Suppressor macrophage (primary cell): ENCODE measurements around the gene LIN54.
"Not testable (repeated sequence)": the region's sequence is repeated elsewhere in the genome, so short reads cannot be mapped to it uniquely, and the experiment has no call there.

Experiments
- DNase-seq, 4 experiments: peaks; one replicate each; pipeline ENCODE4 v3.0.0-alpha.2; 2020 to 2022

Gene LIN54

DNA sequence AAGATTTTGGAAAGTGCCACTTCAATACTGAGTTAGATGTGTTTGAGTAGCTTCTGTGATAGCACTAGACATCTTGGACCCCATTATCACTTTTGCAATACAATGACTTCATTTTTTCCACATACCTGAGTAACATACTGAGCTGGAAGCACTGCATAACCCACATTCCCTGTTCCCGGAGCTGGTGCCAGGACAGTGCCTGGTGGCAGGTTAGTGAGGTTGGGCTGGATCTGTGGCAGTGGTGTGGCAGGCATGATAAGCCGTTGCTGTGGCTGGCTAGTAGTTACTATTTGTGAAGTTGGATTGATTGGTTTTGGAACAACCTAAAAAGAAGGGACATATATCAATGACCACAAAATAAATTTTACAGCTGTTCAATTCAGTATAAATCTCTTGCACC, 71.2 kb downstream of the LIN54 start:
- DNase-seq = no peak

DNA sequence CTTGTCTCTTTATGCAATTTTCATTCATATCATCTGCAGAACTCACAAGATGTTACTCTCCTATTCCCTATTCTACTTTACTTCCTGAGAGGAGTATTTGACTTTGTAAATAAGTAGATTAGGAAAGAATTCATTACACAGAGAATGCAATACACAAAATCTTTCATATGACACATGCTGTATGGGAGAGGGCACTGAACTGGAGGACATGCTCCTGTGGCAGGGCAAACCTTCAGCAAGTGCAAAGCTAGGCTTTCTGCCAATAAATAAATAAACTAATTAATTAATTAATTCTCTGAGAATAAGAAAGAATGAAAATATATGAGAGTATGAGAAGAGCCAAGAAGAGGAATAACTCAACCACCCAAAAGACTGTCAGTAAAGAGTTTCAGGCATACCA, 76.2 kb downstream of the LIN54 start:
- no peak for DNase-seq

DNA sequence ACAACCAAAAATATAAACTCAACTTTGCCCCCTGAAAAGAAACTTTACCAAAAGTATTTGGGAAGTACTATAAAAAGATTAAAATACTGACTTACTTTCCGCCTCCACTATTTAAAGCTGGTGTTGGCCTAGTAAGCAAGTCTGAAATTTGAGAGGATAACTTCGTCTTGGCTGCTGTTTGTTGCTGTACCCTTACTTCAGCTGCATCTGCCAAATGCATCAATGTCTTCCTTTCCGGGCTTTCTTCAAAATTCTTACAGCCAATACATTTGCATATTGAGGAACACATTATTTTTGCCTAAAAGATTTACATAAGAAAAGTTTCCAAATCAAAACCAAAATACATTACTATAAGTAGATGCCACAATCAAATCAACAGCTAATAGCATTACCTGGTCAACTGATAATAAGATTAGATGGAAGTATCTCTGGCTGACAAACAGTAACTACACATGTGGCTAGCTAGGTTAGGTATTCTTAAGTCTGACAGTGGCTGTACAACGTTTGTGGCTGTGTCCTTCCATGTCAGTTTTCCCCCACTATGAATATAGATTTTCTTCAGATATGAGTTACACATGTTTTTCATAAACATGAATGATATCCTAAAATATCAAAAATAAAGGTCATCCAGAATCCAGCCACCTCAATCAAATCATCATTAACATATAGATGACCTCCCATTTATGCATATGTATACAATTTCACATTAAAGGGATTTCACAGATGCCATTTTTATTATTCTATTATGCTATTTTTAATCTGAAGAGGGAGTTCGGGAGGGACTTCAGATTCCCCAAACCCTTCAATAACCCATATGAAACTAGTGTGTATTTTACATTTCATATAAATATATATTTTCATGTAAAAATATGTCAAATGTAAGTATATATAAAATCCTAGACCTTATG, 79.5 kb downstream of the LIN54 start:
- DNase-seq = no peak

GRCh38 chr4:82921795-82922194, 88.8 kb downstream of the LIN54 start:
- DNase-seq = peak in 1 of 4 experiments; percentile 3

DNA sequence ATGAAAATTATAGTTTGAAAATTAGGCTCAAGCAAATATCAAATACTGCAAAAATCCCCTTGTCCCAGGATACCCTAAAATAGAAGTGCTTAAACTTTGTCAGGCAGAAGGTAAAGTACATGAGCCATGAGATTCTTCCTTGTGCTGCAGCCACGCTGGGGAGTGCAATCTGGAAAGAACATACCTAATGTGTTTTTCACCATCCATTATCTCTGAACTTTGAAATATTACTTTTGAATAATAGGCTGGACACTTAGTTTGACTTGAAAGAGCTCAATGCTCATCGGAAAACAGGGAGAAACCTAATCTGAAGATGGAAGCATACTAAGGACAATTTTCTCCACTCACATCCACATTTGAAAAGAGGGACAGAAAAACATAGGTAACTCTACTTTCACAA, 91.2 kb downstream of the LIN54 start:
- no peak for DNase-seq

- no peak for DNase-seq
Measured at GRCh38 chr4:82918091-82918490, 92.5 kb downstream of the LIN54 start.

- not testable (repeated sequence) for DNase-seq
Measured at GRCh38 chr4:82913968-82914367, 96.7 kb downstream of the LIN54 start.

DNA sequence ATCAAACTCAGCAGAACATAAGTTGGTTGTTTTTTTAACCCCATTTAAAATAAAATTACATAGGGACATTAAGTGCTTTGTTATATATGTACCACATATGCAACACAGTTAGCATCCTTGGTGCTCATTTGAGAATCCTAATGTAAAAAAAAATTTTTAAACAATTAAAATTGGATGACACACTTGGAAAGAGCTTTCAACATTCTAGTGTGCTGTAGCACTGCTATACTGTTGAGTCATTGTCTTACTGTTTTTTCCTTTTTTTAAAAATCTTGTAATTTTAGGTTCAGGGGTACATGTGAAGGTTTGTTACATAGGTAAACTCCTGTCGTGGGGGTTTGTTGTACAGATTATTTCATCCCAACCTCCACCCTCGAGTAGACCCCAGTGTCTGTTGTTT, 97.3 kb downstream of the LIN54 start:
- no peak for DNase-seq

DNA sequence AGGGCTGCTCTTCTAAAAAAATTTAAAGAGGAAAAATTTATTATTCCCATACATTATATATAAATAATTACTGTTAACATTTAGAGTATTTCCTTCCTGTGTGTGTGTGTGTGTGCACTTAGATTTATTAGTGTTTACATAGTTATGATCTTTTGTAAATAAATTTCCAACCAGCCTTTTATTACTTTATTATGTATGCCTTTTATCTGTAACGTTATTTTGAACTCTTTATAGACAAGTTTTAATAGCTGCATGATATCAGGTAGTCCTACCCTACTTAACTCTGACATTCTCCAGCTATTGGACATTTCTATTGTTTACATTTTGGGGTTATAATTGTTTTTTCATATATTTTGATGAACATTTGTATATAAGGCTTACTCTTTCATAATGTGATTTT, 101.3 kb downstream of the LIN54 start:
- DNase-seq = no peak

- no peak for DNase-seq
Measured at GRCh38 chr4:82906469-82906868, 104.2 kb downstream of the LIN54 start.

DNA sequence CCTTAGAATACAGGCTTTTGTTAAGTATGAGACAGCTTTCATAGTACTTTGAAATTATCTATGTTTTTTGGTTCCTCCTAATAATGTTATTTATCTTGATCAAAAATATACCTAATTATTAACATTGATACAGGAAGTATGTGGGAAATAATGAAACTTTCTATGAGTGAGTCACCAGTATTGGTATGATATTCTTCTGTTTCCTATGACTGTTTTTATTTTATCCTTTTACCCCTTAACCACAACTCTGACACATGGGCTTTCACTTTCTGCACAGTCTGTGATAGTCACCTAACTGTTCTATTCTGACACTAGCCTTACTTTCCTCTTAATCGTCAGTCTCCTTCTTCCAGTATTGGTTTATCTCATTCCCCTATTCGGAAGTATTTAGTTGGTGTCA, 105.4 kb downstream of the LIN54 start:
- peak in 1 of 4 experiments; percentile 16 for DNase-seq

GRCh38 chr4:82903737-82904136, 106.9 kb downstream of the LIN54 start:
- DNase-seq = peak in 2 of 4 experiments; percentile 8 to 66

DNA sequence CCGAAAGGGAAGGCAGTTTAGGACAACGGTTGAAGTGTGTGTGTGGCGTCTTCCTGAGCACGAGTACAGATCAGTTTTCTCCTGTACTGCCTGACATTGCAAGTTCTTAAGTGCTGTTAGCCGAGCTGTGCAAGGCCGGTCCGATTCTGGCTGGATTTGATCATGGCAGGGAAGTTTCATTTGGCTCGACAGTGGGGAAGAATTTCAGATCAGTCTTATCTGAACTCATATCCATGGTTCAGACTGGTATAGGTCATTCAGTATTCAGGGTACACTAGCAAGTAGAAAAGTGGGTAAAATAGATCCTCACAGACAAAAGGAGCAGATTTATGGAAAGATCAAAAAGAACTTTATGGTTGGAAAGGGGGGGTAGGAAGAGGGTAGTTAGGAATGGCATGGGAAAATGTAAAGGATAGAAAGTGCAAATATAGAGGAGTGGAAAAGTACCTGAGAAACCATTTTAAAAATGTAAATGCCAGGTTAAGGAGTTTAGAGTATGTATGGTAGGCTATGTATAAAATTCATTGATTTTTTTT, 109.4 kb downstream of the LIN54 start:
- DNase-seq = no peak

GRCh38 chr4:82900411-82901182, 110.0 kb downstream of the LIN54 start, which contains the start of gene THAP9:
THAP9 (plus strand) TSS chr4:82900735; CDS start chr4:82900803, 68 bp downstream.
- peak; percentile 99 to 100 (median 99) for DNase-seq

- DNase-seq = peak in 3 of 4 experiments; percentile 52 to 57 (median 52)
Measured at GRCh38 chr4:82900066-82900410, 110.6 kb downstream of the LIN54 start.

- DNase-seq = peak in 3 of 4 experiments; percentile 30 to 52 (median 32)
Measured at GRCh38 chr4:82899374-82900065, 111.1 kb downstream of the LIN54 start.

DNA sequence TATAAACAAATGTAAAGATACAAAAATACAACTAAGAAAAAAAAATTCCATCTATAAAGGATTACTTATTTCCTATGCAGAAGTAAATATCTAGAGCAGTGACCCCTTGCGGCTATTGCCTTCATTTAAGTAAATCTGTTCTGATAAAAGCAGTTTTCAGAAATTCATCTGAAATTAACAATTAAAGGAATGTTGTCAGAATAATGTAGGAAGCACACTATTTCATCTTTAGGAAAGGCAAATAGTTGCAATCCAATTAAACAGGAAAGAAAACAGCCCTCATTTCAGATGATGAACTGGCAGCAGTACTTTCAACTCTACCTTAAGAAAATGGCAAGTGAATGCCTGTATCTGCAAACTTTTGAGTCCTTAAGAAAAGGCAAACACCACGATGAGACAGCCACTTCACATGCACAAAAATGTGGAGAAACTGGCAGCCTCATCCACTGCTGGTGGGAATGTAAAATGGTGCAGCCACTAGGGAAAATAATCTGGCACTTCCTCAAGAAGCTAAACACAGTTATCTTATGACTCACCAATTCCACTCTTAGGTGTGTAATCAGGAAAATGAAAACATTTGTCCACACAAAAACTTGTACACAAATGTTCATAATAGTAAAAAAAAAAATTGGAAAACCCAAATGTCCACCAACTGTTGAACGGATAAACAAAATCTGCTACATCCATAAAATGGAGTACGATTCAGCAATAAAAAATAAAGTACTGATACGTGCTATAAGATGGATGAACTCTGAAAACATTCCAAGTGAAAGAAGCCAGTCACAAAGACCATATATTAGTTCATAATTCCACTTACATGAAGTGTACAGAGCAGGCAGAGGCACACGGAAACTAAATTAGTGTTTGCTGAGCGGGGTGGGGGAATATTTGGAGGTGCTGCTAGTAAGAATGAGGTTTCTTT, 112.0 kb downstream of the LIN54 start:
- peak; percentile 36 to 64 (median 48) for DNase-seq

GRCh38 chr4:82896755-82897154, 113.9 kb downstream of the LIN54 start:
- DNase-seq = no peak

GRCh38 chr4:82893942-82894341, 116.7 kb downstream of the LIN54 start:
- no peak for DNase-seq

DNA sequence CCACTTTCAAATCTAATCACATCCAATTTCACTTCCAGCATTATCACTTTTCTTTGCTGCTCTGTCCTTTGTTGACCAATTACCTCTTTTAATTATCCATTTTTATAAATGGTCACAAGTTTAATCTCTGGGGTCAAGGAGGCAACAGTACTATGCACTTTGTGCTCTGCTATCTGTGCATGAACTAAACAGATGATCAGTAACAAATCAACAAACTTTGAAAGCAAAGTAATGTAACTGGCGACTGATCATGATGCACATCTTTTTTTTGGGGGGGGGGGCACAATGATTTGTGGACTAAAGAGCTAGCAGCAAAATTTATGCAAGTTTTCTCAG, 118.2 kb downstream of the LIN54 start:
- DNase-seq = no peak

DNA sequence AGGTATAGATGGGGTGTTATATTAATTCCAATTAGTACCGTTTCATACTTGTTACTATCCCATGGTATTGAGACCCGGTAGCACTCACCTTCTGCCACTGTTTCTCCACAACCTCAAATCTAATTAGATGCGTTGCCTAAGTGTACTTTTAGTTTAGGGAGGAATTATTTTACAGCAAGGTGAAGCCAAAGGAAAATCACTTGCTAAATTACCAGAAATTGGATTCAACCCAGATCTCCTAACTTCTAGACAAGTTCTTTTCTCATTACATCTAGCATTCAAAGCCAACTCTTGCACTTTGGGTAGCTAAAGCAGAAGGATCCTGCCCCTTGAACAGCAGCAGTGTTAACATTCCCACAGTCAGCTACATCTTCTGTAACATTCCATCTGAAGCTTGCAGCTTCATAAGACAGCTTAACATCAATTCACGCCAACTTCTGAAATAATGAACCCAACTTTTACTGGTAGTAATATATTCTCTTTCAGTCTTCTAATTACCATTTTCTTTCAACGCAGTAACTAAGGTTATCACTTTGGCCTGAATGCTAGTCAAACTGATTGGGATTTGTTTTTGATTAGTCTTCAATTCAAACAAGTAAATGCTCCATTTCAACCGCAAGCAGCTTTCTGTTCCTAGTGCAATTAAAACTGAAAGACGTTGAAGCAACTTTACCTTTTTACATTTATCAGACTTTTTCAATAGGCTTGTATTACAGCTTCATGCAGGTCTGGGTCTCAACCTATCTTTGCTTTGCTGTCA, 118.7 kb downstream of the LIN54 start:
- DNase-seq = no peak
